Activated T-cell treated with anti-CD3 and anti-CD28 coated beads, Interleukin-2, amount 50 U/mL, for 24 hours (primary cell): Measurements from ENCODE around the gene C17orf50.

Experiments used
- DNase-seq: peaks from one replicate; pipeline ENCODE4 v3.0.0-alpha.2; 2020
- H3K27ac Mint-ChIP-seq: 2 replicates; pipeline ENCODE4 v1.8.0; 2020; ENCODE audit warnings: mild to moderate bottlenecking, mixed read lengths
- H3K27me3 Mint-ChIP-seq: 2 replicates; pipeline ENCODE4 v1.8.0; 2020; ENCODE audit warnings: mixed read lengths
- H3K36me3 Mint-ChIP-seq: 2 replicates; pipeline ENCODE4 v1.8.0; 2020; ENCODE audit warnings: low read depth, mixed read lengths
- H3K4me1 Mint-ChIP-seq: 2 replicates; pipeline ENCODE4 v1.8.0; 2020; ENCODE audit warnings: low read depth, mixed read lengths
- H3K4me3 Mint-ChIP-seq: 2 replicates; pipeline ENCODE4 v1.8.0; 2020; ENCODE audit warnings: mild to moderate bottlenecking, moderate library complexity, mixed read lengths
- H3K9me3 Mint-ChIP-seq: 2 replicates; pipeline ENCODE4 v1.8.0; 2020; ENCODE audit warnings: mixed read lengths

C17orf50 gene

GRCh38 chr17:35797918-35798317, 37.2 kb downstream of the C17orf50 start:
- Mint-ChIP-seq H3K27me3 (peaks cover 47% of the 10 kb centered on the region), H3K4me1 (peaks cover 41% of the 10 kb centered on the region), H3K36me3 (no peaks in the 10 kb centered on the region), H3K4me3 (no peak overlapping the region), H3K9me3 (no peaks in the 10 kb centered on the region), H3K27ac (no peak overlapping the region)
- no peak for DNase-seq

DNA sequence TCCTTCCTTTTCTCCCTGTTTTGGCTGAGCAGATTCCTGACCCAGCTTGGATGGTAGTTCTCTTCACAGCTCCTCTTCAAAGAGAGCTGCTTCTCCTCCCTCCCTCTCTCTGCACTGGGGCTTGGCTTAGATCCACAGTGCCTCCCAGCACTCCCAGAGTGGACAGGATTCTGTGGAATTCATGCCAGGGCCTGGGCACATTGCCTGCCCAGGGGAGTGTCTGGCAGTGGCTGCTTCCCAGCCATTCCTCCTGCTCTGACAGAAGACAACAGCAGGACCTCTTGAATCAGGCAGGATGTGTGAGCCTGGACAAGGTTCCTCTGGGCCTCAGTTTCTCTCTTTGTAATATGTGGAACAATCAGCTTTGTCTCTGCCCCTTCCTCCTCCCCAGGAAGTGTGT, 39.3 kb downstream of the C17orf50 start:
- Mint-ChIP-seq H3K36me3 (no peaks in the 10 kb centered on the region), H3K4me1 (peaks cover 38% of the 10 kb centered on the region), H3K4me3 (no peak overlapping the region), H3K9me3 (no peaks in the 10 kb centered on the region), H3K27ac (no peak overlapping the region), H3K27me3 (peaks cover 27% of the 10 kb centered on the region)
- DNase-seq: no peak

- Mint-ChIP-seq H3K4me1 (peaks cover 33% of the 10 kb centered on the region), H3K27me3 (peaks cover 16% of the 10 kb centered on the region), H3K4me3 (no peak overlapping the region), H3K27ac (peak overlapping the region; percentile 73), H3K36me3 (no peaks in the 10 kb centered on the region), H3K9me3 (no peaks in the 10 kb centered on the region)
- peak; percentile 49 for DNase-seq
Measured at GRCh38 chr17:35801583-35802224, 41.0 kb downstream of the C17orf50 start.

GRCh38 chr17:35804658-35805192, 44.0 kb downstream of the C17orf50 start:
- no peaks in the 10 kb centered on the region for H3K27me3 Mint-ChIP-seq
- DNase-seq: no peak
- no peaks in the 10 kb centered on the region for H3K9me3 Mint-ChIP-seq
- peaks cover 4% of the 10 kb centered on the region for H3K36me3 Mint-ChIP-seq
- no peak overlapping the region for H3K4me3 Mint-ChIP-seq
- H3K27ac Mint-ChIP-seq: peak overlapping the region; percentile 48
- peaks cover 53% of the 10 kb centered on the region for H3K4me1 Mint-ChIP-seq

- Mint-ChIP-seq H3K27me3 (no peaks in the 10 kb centered on the region), H3K36me3 (peaks cover 28% of the 10 kb centered on the region), H3K27ac (peak overlapping the region; percentile 96), H3K4me1 (peaks cover 54% of the 10 kb centered on the region), H3K4me3 (peak overlapping the region; percentile 94), H3K9me3 (no peaks in the 10 kb centered on the region)
- no peak for DNase-seq
Measured at GRCh38 chr17:35807371-35808144, 46.9 kb downstream of the C17orf50 start.

DNA sequence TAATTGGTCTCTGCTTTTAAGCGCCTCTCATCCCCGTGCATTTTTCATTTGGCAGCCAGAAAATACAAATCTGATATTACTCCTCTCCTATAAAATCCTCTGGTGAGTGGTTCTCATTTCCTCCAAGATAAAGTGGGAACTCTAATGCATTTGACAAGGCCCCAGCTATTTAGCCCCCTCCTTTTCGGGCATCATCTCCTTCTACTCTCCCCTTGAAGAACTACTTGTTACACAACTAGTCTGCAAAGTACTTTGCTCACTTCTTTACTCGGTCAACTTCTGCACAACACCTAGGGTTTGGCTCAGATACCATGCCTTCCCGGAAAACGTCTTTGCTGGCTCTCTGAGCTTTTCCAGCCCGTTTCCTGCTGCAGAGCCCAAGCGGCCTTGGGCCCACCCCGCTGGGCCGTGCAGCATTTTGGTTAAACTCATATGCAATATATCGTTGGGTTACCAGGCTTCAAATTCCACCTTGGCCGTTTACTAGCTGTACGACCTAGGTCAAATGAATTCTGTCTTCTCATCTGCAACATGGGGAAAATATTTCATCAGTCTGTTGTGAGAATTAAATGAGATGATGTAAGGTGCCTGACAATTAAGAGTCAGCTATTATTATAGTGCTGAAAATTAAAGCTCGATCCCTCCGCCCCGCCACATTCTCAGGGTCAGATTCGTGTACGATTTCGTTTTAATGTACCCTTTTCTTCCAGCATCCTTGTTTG, 47.7 kb downstream of the C17orf50 start:
- H3K27me3 Mint-ChIP-seq: no peaks in the 10 kb centered on the region
- H3K4me1 Mint-ChIP-seq: peaks cover 53% of the 10 kb centered on the region
- peak overlapping the region; percentile 94 for H3K4me3 Mint-ChIP-seq
- peak overlapping the region; percentile 96 for H3K27ac Mint-ChIP-seq
- H3K9me3 Mint-ChIP-seq: no peaks in the 10 kb centered on the region
- peak; percentile 48 for DNase-seq
- H3K36me3 Mint-ChIP-seq: peaks cover 35% of the 10 kb centered on the region

- peaks cover 59% of the 10 kb centered on the region for H3K4me1 Mint-ChIP-seq
Measured at GRCh38 chr17:35808962-35809854, 48.5 kb downstream of the C17orf50 start, which contains the start of gene TAF15. TAF15 (plus strand) TSS chr17:35809484; CDS start chr17:35809570, 86 bp downstream.

DNA sequence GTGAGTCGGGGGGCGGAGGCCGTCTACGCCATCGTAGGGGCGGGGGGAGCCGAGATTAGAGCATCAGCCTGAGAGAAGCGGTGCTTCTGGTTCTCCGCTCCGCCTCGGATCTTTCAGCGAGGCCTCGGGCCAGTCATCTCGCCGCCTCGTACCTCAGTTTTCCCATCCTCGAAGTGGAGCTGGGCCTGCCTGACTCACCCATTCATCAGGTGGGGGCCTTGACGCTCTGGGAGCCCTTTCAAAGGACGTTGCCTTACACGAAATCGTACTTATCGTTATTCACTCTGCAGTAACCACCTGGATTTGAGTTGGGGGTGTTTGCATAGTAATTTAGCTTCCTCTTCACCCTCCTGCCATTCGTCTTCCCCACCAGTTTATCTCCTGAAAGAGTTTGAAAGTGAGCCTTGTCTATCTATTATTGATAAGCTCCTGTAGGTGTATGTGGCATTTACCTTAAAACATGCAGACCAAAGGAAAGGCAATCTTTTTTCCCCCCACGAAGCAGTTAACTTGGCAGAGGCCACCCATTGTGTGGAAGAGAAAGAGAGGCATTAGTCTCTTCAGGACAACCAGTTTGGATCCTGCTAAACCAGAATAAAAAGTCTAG, 49.3 kb downstream of the C17orf50 start:
- H3K4me1 Mint-ChIP-seq: peaks cover 62% of the 10 kb centered on the region
- H3K9me3 Mint-ChIP-seq: no peaks in the 10 kb centered on the region
- peaks cover 48% of the 10 kb centered on the region for H3K36me3 Mint-ChIP-seq
- H3K4me3 Mint-ChIP-seq: peak overlapping the region; percentile 94
- peak overlapping the region; percentile 96 for H3K27ac Mint-ChIP-seq
- no peak for DNase-seq
- no peaks in the 10 kb centered on the region for H3K27me3 Mint-ChIP-seq

More at GRCh38 chr17:35808962-35809854, 48.5 kb downstream of the C17orf50 start, which contains the start of gene TAF15:
- peak; percentile 94 for DNase-seq
- Mint-ChIP-seq H3K27ac (peak within 1 kb of the TSS; percentile 96), H3K27me3 (no peaks in the 10 kb centered on the region), H3K9me3 (no peaks in the 10 kb centered on the region), H3K36me3 (peaks cover 43% of the 10 kb centered on the region), H3K4me3 (peak within 1 kb of the TSS; percentile 94)

DNA sequence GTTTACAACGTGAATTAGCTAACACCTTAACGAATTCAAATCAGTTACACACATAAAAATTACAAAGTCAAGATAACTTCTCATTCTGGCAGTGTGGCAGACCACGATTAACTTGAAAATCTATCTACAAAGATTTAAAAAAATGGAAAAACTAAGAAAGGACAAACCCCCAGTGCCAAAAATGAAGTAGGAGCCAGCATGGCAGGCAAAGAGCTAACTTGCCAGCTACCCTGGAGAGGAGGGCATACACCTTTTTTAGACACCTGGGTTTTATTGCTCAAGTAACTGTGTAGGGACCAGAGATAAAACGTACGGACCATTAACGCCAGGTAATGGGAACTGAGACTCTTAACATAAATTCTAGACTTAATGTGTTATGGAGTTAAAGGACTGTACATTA, 51.1 kb downstream of the C17orf50 start:
- Mint-ChIP-seq H3K4me3 (peak overlapping the region; percentile 94), H3K27me3 (no peaks in the 10 kb centered on the region), H3K9me3 (no peaks in the 10 kb centered on the region), H3K36me3 (peaks cover 66% of the 10 kb centered on the region), H3K27ac (peak overlapping the region; percentile 71), H3K4me1 (peaks cover 71% of the 10 kb centered on the region)
- DNase-seq: no peak

DNA sequence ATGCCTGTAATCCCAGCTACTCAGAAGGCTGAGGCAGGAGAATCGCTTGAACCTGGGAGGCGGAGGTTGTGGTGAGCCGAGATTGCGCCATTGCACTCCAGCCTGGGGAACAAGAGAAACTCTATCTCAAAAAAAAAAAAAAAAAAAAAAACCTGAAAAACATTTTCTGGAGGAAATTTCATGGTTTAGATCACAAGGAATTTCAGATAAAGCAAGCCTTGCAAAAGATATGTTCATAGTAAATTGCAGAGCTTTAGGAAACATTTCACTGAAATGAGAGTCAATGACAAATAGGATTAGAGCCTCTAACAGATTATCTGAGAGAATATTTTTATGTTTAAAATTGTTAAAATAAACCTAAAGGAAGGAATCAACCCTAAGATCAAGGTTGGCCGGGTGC, 51.8 kb downstream of the C17orf50 start:
- Mint-ChIP-seq H3K4me3 (no peak overlapping the region), H3K27ac (no peak overlapping the region), H3K4me1 (peaks cover 68% of the 10 kb centered on the region), H3K36me3 (peaks cover 73% of the 10 kb centered on the region), H3K27me3 (no peaks in the 10 kb centered on the region), H3K9me3 (no peaks in the 10 kb centered on the region)
- DNase-seq: no peak
